Stimulated activated CD4-positive, alpha-beta T cell treated with anti-CD3 and anti-CD28 coated beads, Interleukin-4, amount 100 ng/mL, for 48 hours (primary cell): Measurements from ENCODE around the gene SH3PXD2A.

ENCODE experiments used
- DNase-seq, 2 donors: peaks; one replicate each; pipeline ENCODE4 v3.0.0-alpha.2; 2020; ENCODE audit warnings: low read depth in 2 of 2

SH3PXD2A gene

DNA sequence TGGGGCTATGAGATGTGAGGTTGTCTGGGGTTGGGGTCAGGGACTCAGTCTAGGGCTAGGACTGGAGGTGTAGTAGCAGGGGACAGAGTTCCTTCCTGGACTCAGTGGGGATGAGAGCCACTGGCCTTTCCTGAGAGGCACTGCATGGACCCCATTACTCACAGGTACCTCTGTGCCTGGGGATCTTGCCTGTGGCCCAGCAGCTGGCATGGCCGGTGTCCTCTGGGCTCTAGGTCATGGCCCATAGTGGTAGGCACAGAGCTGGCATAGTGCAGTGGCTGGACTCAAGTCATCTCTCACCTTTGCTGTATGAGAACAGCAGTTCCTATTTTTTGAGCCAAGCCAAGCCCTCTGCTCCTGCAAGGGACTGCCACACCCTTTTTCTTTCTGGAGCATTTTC, 310.0 kb downstream of the SH3PXD2A start:
- DNase-seq, result no peak

DNA sequence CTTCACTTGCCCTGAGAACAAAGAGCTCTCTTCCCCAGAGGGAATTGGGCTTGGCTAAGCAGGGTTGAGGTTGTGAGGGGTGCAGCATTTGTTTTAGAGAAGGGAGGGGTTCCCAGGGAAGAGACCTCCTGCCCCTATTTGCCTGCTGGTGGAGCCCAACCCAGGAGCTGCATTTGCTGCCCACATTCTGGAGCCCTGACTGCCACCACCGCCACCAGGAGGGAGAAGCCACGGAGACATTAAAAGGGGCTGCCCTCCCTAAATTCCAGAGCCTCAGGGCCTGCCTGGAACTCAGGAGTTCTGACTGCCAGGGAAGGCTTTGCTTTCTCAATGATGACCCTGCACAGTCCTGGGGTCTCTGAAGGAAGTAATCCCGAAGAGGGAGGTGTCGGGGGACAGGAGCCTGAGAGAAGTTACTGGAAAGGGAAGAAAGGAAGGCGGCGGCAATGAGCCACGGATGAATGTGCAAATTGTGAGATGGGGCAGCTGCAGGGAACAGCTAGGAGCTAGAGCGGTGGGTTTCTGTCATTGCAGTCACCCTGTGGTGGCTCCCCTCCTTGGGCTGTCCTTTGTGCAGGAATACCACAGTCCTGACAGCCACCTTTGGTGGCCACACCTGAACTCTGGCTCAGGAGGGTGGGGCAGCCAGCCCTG, 310.6 kb downstream of the SH3PXD2A start:
- no peak for DNase-seq
